Adipose tissue (tissue), 3 donors: ENCODE data around the gene OSBP2. TPM values are rescaled to one million over a fixed set of nuclear protein-coding genes. Genes with fewer than 3 reads are reported as not detected.

Experiments used
- H3K27ac ChIP-seq: one replicate; pipeline ENCODE4 v1.5.1; 2013; ENCODE audit warnings: low read depth, low read length
- WGBS, 3 donors: extraction: QIAGEN DNeasy Blood & Tissue Kit; methylation state at CpG; one replicate each; pipeline ENCODE4 v1.1.7; 2013; 5-methylcytosine and 5-hydroxymethylcytosine counted together
- polyA plus RNA-seq, 3 donors: library from polyadenylated mRNA; stranded (reverse); fragments of 200-250 nt; gene quantifications; one replicate each; pipeline ENCODE4 v1.2.3, GENCODE V29; 2013
- donor health status: healthy with polysubstance abuse.
- donor health status: Bipolar disorder and iron deficiency.
- donor health status: healthy.

The OSBP2 gene
- polyA plus RNA-seq, 3 donors = 0.58 to 1.1 (median 0.79) TPM

DNA sequence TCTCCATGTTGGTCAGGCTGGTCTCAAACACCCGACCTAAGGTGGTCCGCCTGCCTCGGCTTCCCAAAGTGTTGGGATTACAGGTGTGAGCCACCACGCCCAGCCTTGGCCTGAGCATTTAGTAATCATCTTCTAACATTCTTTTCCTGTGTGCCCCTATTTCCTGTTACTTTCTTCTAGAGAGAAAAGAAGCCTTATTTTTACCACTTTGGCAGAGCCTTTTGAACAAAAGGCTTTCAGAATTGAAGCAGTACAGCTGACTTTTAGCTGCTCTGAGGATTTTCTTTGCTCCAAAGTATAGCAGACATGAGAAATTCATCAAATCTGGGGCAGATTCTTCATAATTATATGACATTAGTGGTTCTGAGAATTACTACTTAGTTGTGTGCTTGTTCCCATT, 260.5 kb downstream of the OSBP2 start:
- H3K27ac ChIP-seq = no peak overlapping the region
- WGBS, 3 donors = 84 to 95% (median 93%) methylated on average over 4 of the region's 4 CpGs

Other genes starting within 250 kb of the OSBP2 start
- gene SEC14L3, start 222.9 kb upstream of the OSBP2 start, polyA plus RNA-seq = not detected
- under 1 TPM in 2 of 3 donors, not detected in 1; 0.04 to 0.05 TPM for gene SEC14L4, start 189.2 kb upstream of the OSBP2 start, polyA plus RNA-seq
- 1 to 10 TPM in 1 of 3 donors, under 1 TPM in 2; 0.11 to 1.3 (median 0.37) TPM for gene SEC14L6, start 148.1 kb upstream of the OSBP2 start, polyA plus RNA-seq
- 1 to 10 TPM in 1 of 3 donors, under 1 TPM in 2; 0.34 to 4.5 (median 0.58) TPM for gene GAL3ST1, start 120.2 kb upstream of the OSBP2 start, polyA plus RNA-seq
- 10 to 100 TPM; 45.1 to 56.0 (median 45.8) TPM for gene PES1, start 103.0 kb upstream of the OSBP2 start, polyA plus RNA-seq
- 10 to 100 TPM in 2 of 3 donors, 1 to 10 TPM in 1; 5.4 to 38.3 (median 29.2) TPM for gene TCN2, start 87.7 kb upstream of the OSBP2 start, polyA plus RNA-seq
- 1 to 10 TPM; 1.1 to 3.6 (median 1.3) TPM for gene SLC35E4, start 59.1 kb upstream of the OSBP2 start, polyA plus RNA-seq
- 1 to 10 TPM; 2.0 to 3.8 (median 2.7) TPM for gene DUSP18, start 27.0 kb upstream of the OSBP2 start, polyA plus RNA-seq